Keratinocyte (primary cell): ENCODE data around the gene FAM25G. TPM values are rescaled to one million over a fixed set of nuclear protein-coding genes. Genes with fewer than 3 reads are reported as not detected.
"Not testable (repeated sequence)": the region's sequence is repeated elsewhere in the genome, so short reads cannot be mapped to it uniquely, and the experiment has no call there.

Experiments used
- DNase-seq: peaks from one replicate; pipeline ENCODE4 v3.0.0-alpha.2; 2011; ENCODE audit warnings: low read depth, missing footprints, low spot score
- FAIRE-seq: peaks from 2 replicates; lab custom pipeline; 2011; peaks lifted over from hg19 to GRCh38; lab: Jason Lieb, UNC
- H2AFZ ChIP-seq: 2 replicates; pipeline ENCODE4 v1.6.0; 2012; ENCODE audit warnings: low read length, control low read depth, inconsistent platforms; ENCODE audit not compliant: control insufficient read depth
- H3K27ac ChIP-seq: 2 replicates; pipeline ENCODE4 v1.5.1; 2011; ENCODE audit warnings: low read length; ENCODE audit not compliant: control insufficient read depth, insufficient read depth
- H3K27me3 ChIP-seq: 3 replicates; pipeline ENCODE4 v1.6.0; 2011; ENCODE audit warnings: low read length; ENCODE audit not compliant: control insufficient read depth, insufficient read depth; ENCODE audit errors: extremely low read depth
- H3K36me3 ChIP-seq, 2 experiments: 2 replicates in 1 of 2; 3 replicates in 1 of 2; pipeline ENCODE4 v1.5.1; 2011; ENCODE audit warnings: low read length in 2 of 2, mild to moderate bottlenecking in 1 of 2; ENCODE audit not compliant: control insufficient read depth in 2 of 2, insufficient read depth in 2 of 2; ENCODE audit errors: extremely low read depth in 1 of 2
- H3K4me1 ChIP-seq: 3 replicates; pipeline ENCODE4 v1.5.1; 2011; ENCODE audit warnings: low read length; ENCODE audit not compliant: control insufficient read depth, insufficient read depth; ENCODE audit errors: extremely low read depth
- H3K4me2 ChIP-seq: 3 replicates; pipeline ENCODE4 v1.6.0; 2011; ENCODE audit warnings: low read depth, low read length; ENCODE audit not compliant: control insufficient read depth, insufficient read depth; ENCODE audit errors: extremely low read depth
- H3K4me3 ChIP-seq, 3 experiments: fragments of 200-600 bp in 1 of 3; sonication (generic) in 1 of 3; 2 replicates in 2 of 3; 3 replicates in 1 of 3; pipeline ENCODE4 v1.5.1; 2011 to 2016; ENCODE audit warnings: low read length in 3 of 3, mild to moderate bottlenecking in 3 of 3, control low read depth in 2 of 3, inconsistent platforms in 1 of 3, low read depth in 1 of 3, mixed read lengths in 1 of 3, mixed run types in 1 of 3, moderate library complexity in 1 of 3; ENCODE audit not compliant: control insufficient read depth in 2 of 3, insufficient read depth in 2 of 3; ENCODE audit errors: extremely low read depth in 1 of 3
- H3K79me2 ChIP-seq: 2 replicates; pipeline ENCODE4 v1.6.0; 2012; ENCODE audit warnings: low read length; ENCODE audit not compliant: control insufficient read depth, insufficient read depth
- H3K9ac ChIP-seq: 3 replicates; pipeline ENCODE4 v1.6.0; 2011; ENCODE audit warnings: low read length; ENCODE audit not compliant: control insufficient read depth, insufficient read depth; ENCODE audit errors: extremely low read depth
- H3K9me1 ChIP-seq: 3 replicates; pipeline ENCODE4 v1.6.0; 2011; ENCODE audit warnings: low read length; ENCODE audit not compliant: control insufficient read depth, insufficient read depth; ENCODE audit errors: extremely low read depth
- H3K9me3 ChIP-seq: 2 replicates; pipeline ENCODE4 v1.5.1; 2012; ENCODE audit warnings: low read depth, low read length; ENCODE audit not compliant: control insufficient read depth
- H4K20me1 ChIP-seq: 3 replicates; pipeline ENCODE4 v1.6.0; 2011; ENCODE audit warnings: low read length; ENCODE audit not compliant: control insufficient read depth, insufficient read depth; ENCODE audit errors: extremely low read depth
- dilution Hi-C: fragments of 300-500 bp; cut with MboI; formaldehyde crosslinking; loops from one replicate; pipeline ENCODE4 v1.7.0; 2020; ENCODE audit warnings: low sequenced_read_pairs; ENCODE audit not compliant: extremely low pct_ligation_motif_present
- polyA plus RNA-seq, 5 experiments: library from polyadenylated mRNA; depleted of rRNA in 3 of 5; stranded (reverse) in 3 of 5; stranded (forward) in 1 of 5; unstranded in 1 of 5; fragments of >200 nt; gene quantifications; 1 replicate in 1 of 5; 2 replicates in 3 of 5; 3 replicates in 1 of 5; pipeline versions ENCODE4 v1.2.1 to v1.2.3, GENCODE V29; 2011 to 2012; ENCODE audit warnings: missing spikeins in 2 of 5, low read depth in 1 of 5, low replicate concordance in 1 of 5

FAM25G gene
- polyA plus RNA-seq, 1 donor (not counting 4 experiments of a cell fraction or from before 2014, with no cell fraction given), result 10.6 TPM

DNA sequence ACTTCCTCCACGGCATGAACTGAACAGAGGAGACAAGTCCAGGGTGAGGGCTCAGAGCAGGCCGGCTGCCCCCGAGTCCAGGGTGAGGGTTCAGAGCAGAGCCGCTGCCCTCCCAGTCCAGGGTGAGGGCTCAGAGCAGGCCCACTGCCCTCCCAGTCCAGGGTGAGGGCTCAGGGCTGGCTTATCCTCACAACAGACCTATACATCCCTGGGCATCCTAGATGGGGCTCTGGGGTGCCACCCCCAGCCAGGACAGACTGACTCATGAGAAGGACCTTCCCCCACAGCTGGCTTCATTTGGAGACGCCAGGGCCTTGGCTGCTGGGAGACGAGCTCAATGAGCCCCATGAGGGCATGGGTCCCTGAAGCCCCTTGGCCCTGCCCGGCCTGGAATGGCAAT is 1.9 kb downstream of the FAM25G start:
- H3K4me2 ChIP-seq, H3K79me2 ChIP-seq, H3K4me1 ChIP-seq, H3K4me3 ChIP-seq, H3K9me3 ChIP-seq, H3K27me3 ChIP-seq, H4K20me1 ChIP-seq, dilution Hi-C loops, H3K9me1 ChIP-seq, H2AFZ ChIP-seq, H3K36me3 ChIP-seq, DNase-seq, H3K9ac ChIP-seq, H3K27ac ChIP-seq, FAIRE-seq: not testable (repeated sequence)

DNA sequence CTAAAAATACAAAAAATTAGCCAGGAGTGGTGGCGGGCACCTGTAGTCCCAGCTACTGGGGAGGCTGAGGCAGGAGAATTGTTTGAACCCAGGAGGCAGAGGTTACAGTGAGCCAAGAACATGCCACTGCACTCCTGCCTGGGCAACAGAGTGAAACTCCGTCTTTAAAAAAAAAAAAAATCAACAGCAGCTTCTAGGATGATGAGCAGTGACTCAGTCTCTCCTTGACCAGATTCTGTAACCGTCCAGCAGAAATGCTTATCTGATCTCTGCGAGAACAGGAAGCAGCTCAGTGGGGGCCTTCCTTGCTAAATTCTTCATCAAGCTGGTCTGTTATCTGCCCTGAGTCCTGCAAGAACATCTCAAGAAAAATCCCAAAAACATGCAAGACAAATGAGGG is 5.6 kb downstream of the FAM25G start:
- H3K9me1 ChIP-seq, H3K4me1 ChIP-seq, H3K79me2 ChIP-seq, H3K4me2 ChIP-seq, DNase-seq, H3K27me3 ChIP-seq, H3K36me3 ChIP-seq, H3K9ac ChIP-seq, H3K9me3 ChIP-seq, dilution Hi-C loops, H2AFZ ChIP-seq, FAIRE-seq, H4K20me1 ChIP-seq, H3K27ac ChIP-seq, H3K4me3 ChIP-seq: not testable (repeated sequence)

DNA sequence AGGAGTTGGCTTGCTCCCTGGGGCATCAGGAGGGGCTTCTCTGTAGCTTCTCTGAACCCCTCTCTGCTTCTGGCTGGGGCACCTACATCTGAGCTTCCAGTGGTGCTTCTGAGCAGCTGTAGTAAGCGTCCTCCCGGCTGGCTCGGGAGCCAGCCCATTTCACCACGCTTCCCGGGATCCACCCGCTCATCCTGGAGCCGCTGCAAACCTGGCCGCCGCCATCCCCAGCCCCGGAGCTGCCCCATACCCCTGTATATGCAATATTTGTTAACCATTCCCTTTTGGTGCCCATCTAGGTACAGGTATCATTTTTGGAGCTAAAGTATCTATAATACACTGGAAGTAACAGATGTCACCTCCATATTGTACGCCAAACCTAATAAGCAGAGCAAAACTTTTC is 6.7 kb downstream of the FAM25G start:
- H4K20me1 ChIP-seq, H3K4me2 ChIP-seq, H2AFZ ChIP-seq, H3K4me1 ChIP-seq, H3K4me3 ChIP-seq, H3K9ac ChIP-seq, H3K27me3 ChIP-seq, dilution Hi-C loops, H3K79me2 ChIP-seq, DNase-seq, H3K27ac ChIP-seq, H3K9me1 ChIP-seq, H3K9me3 ChIP-seq, FAIRE-seq, H3K36me3 ChIP-seq: not testable (repeated sequence)

DNA sequence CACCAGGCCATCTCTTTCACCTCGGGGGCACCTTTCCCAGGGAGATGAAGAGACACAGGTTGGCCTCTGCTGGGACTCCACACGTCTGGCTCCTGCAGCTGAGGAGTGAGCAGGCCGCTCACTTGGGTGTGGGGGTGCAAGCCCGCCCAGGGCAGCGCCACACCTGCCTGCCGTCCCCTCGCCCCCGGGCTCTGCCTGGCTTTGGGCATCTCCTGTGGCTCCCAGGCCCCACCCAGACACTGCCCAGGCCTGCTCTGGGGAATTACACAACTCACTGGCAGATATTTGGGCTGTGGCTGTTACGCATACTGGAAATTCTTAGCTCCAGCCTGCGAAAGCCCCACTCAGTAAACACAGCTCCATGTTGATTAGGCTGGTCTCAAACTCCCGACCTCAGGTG is 7.6 kb downstream of the FAM25G start, which contains the start of gene ANXA8:
Gene ANXA8 (minus strand): TSS at position 193 of the 400 bp plus-strand sequence. CDS start 182 bp downstream, at position 11.
- H3K79me2 ChIP-seq, H3K9me3 ChIP-seq, H4K20me1 ChIP-seq, H2AFZ ChIP-seq, dilution Hi-C loops, H3K27me3 ChIP-seq, FAIRE-seq, H3K9me1 ChIP-seq, H3K36me3 ChIP-seq, H3K4me1 ChIP-seq: not testable (repeated sequence)
- Histone ChIP-seq H3K4me3 (peak within 1 kb of the TSS; percentile 59 to 78 (median 75)), H3K9ac (peak within 1 kb of the TSS; percentile 95), H3K4me2 (peak within 1 kb of the TSS; percentile 66), H3K27ac (peak within 1 kb of the TSS; percentile 93)
- DNase-seq, result peak; percentile 76

DNA sequence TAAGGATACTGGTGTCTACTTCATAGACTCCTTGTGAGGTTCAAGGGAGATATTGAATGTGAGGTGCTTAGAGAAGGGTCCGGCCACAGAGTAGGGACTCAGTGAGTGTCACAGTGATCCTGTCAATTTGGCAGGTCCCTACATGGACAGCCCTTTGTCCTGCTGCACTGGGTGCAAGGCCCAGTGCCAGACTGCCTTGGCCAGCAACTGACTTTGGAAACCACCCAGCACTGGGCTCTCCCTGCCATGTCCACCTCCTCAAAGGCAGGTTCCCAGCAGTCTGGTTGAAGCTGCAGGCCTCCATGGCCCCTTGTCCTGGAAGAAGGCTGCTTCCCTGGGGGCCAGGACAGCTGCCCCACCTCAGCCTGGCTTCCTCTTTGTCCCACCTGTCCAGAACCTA is 9.1 kb downstream of the FAM25G start:
- dilution Hi-C loops, FAIRE-seq: not testable (repeated sequence)
- H3K9ac ChIP-seq, result peak overlapping the region; percentile 78

More for the DNA sequence above, 9.1 kb downstream of the FAM25G start:
- not testable (repeated sequence) for H3K4me1 ChIP-seq, H2AFZ ChIP-seq, H3K9me1 ChIP-seq, H3K4me2 ChIP-seq, H3K4me3 ChIP-seq, DNase-seq, H3K9me3 ChIP-seq, H3K79me2 ChIP-seq, H3K36me3 ChIP-seq, H3K27me3 ChIP-seq, H4K20me1 ChIP-seq
- H3K27ac ChIP-seq, result peak overlapping the region; percentile 76
